GM19468 (cell line): ENCODE results near the gene ABTB1.

ENCODE experiments used
- ATAC-seq: cut with Tn5 transposase; IDR thresholded peaks from one replicate; pipeline ENCODE4 v1.9.1; 2021; ENCODE audit warnings: mild to moderate bottlenecking, moderate library complexity, moderate number of reproducible peaks; ENCODE audit not compliant: unreplicated experiment; ENCODE audit errors: extremely low read depth

Gene ABTB1

GRCh38 chr3:127714866-127715265, 42.1 kb downstream of the ABTB1 start:
- no peak for ATAC-seq

GRCh38 chr3:127715532-127715931, 42.8 kb downstream of the ABTB1 start:
- ATAC-seq: no peak

- ATAC-seq: no peak
Measured at GRCh38 chr3:127716384-127716783, 43.6 kb downstream of the ABTB1 start.

- ATAC-seq: no peak
Measured at GRCh38 chr3:127717357-127718244, 44.8 kb downstream of the ABTB1 start.

GRCh38 chr3:127718245-127718915, 45.6 kb downstream of the ABTB1 start:
- ATAC-seq: no peak

GRCh38 chr3:127718916-127719290, 46.2 kb downstream of the ABTB1 start:
- no peak for ATAC-seq

GRCh38 chr3:127719369-127719768, 46.6 kb downstream of the ABTB1 start:
- ATAC-seq: no peak

GRCh38 chr3:127720161-127720823, 47.5 kb downstream of the ABTB1 start:
- ATAC-seq: no peak

- ATAC-seq: no peak
Measured at GRCh38 chr3:127720985-127721935, 48.5 kb downstream of the ABTB1 start.

GRCh38 chr3:127722091-127722784, 49.5 kb downstream of the ABTB1 start:
- no peak for ATAC-seq

- ATAC-seq: no peak
Measured at GRCh38 chr3:127723011-127723567, 50.3 kb downstream of the ABTB1 start.

- no peak for ATAC-seq
Measured at GRCh38 chr3:127726894-127727293, 54.1 kb downstream of the ABTB1 start.

GRCh38 chr3:127728417-127729015, 55.8 kb downstream of the ABTB1 start:
- no peak for ATAC-seq

- no peak for ATAC-seq
Measured at GRCh38 chr3:127729556-127730056, 56.9 kb downstream of the ABTB1 start.

GRCh38 chr3:127730171-127730570, 57.4 kb downstream of the ABTB1 start:
- ATAC-seq: no peak
